Neural progenitor cell (in vitro differentiated cells): Measurements from ENCODE around the gene NFU1. TPM values are rescaled to one million over a fixed set of nuclear protein-coding genes. Genes with fewer than 3 reads are reported as not detected.

Experiments used
- DNase-seq: peaks from one replicate; pipeline ENCODE4 v3.0.0-alpha.2; 2016; ENCODE audit warnings: low spot score
- H2AFZ ChIP-seq: fragments of 200-600 bp; sonication (generic); replicated peaks from 2 replicates; pipeline ENCODE4 v1.6.1; 2016; ENCODE audit warnings: antibody characterized with exemption
- H3F3A ChIP-seq: fragments of 200-600 bp; sonication (generic); 2 replicates; pipeline ENCODE4 v1.6.1; 2016; ENCODE audit warnings: antibody characterized with exemption, low read depth
- H3K27ac ChIP-seq: fragments of 200-600 bp; sonication (generic); 2 replicates; pipeline ENCODE4 v1.5.1; 2016; ENCODE audit warnings: mild to moderate bottlenecking
- H3K27me3 ChIP-seq: fragments of 200-600 bp; sonication (generic); 2 replicates; pipeline ENCODE4 v1.6.1; 2016; ENCODE audit warnings: mild to moderate bottlenecking, moderate library complexity
- H3K36me3 ChIP-seq: fragments of 200-600 bp; sonication (generic); 2 replicates; pipeline ENCODE4 v1.5.1; 2016
- H3K4me1 ChIP-seq: fragments of 200-600 bp; sonication (generic); 2 replicates; pipeline ENCODE4 v1.6.1; 2016; ENCODE audit warnings: mixed run types
- H3K4me2 ChIP-seq: fragments of 200-600 bp; sonication (generic); 2 replicates; pipeline ENCODE4 v1.6.1; 2016
- H3K4me3 ChIP-seq: fragments of 200-600 bp; sonication (generic); 2 replicates; pipeline ENCODE4 v1.5.1; 2016
- H3K79me2 ChIP-seq: fragments of 200-600 bp; sonication (generic); 2 replicates; pipeline ENCODE4 v1.6.1; 2016; ENCODE audit warnings: low read depth
- H3K9ac ChIP-seq: fragments of 200-600 bp; sonication (generic); 2 replicates; pipeline ENCODE4 v1.6.1; 2016
- H3K9me3 ChIP-seq: fragments of 200-600 bp; sonication (generic); 2 replicates; pipeline ENCODE4 v1.5.1; 2016; ENCODE audit warnings: low read depth
- H4K20me1 ChIP-seq: fragments of 200-600 bp; sonication (generic); 2 replicates; pipeline ENCODE4 v1.6.1; 2016; ENCODE audit warnings: low read depth
- H3K27ac Mint-ChIP-seq: 3 replicates; pipeline ENCODE4 v1.8.0; 2021; ENCODE audit warnings: mixed read lengths
- H3K27me3 Mint-ChIP-seq: 2 replicates; pipeline ENCODE4 v1.8.0; 2022; ENCODE audit warnings: low read depth, mild to moderate bottlenecking, inconsistent platforms, moderate library complexity, mixed read lengths; ENCODE audit not compliant: insufficient read depth
- H3K36me3 Mint-ChIP-seq: 3 replicates; pipeline ENCODE4 v1.8.0; 2021; ENCODE audit warnings: mixed read lengths
- H3K4me1 Mint-ChIP-seq: 3 replicates; pipeline ENCODE4 v1.8.0; 2021; ENCODE audit warnings: mixed read lengths
- H3K4me3 Mint-ChIP-seq: 3 replicates; pipeline ENCODE4 v1.8.0; 2021; ENCODE audit warnings: mild to moderate bottlenecking, moderate library complexity, mixed read lengths
- H3K9me3 Mint-ChIP-seq: 3 replicates; pipeline ENCODE4 v1.8.0; 2020; ENCODE audit warnings: mixed read lengths
- CTCF ChIP-seq: fragments of 200-600 bp; sonication (generic); IDR thresholded peaks from 2 replicates; pipeline ENCODE4 v1.5.1; 2017; ENCODE audit warnings: antibody characterized with exemption, mild to moderate bottlenecking
- EZH2 ChIP-seq: fragments of 200-600 bp; sonication (generic); IDR thresholded peaks from 2 replicates; pipeline ENCODE4 v1.6.1; 2017; ENCODE audit warnings: antibody characterized with exemption, mild to moderate bottlenecking, moderate library complexity
- EZH2phosphoT487 ChIP-seq: fragments of 200-600 bp; sonication (generic); IDR thresholded peaks from 2 replicates; pipeline ENCODE4 v1.6.1; 2017; ENCODE audit warnings: antibody characterized with exemption
- total RNA-seq: library from RNA; depleted of rRNA; stranded (reverse); fragments of >200 nt; gene quantifications from 2 replicates; pipeline ENCODE4 v1.2.3, GENCODE V29; 2015; ENCODE audit warnings: low replicate concordance

NFU1 gene
- total RNA-seq, 1 donor from 2014 or later = 74.3 TPM

DNA sequence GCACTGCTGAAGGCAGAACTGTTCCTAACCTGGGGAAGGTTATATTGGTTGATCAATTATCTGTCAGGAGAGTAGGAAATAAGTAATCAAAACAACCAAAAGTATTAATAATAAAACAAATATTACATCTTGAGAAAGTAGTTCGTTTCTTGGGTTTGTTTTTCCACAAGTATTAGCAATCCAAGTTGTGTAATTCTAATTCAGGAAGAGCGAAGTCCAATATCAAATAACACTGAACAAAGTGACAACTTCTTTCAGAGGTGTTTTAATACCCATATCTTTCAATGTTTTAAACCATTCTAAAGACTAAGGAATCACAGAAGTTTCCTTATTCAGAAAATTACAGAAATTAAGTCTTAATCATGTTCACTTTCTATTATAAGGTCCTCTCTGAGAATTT is 34.6 kb upstream of the NFU1 start:
- Mint-ChIP-seq H3K27ac (no peak overlapping the region), H3K4me3 (no peak overlapping the region), H3K4me1 (peaks cover 6% of the 10 kb centered on the region), H3K9me3 (no peaks in the 10 kb centered on the region), H3K36me3 (peaks cover 4% of the 10 kb centered on the region), H3K27me3 (peaks cover 2% of the 10 kb centered on the region)
- Histone ChIP-seq H3K27me3 (no peaks in the 10 kb centered on the region), H3K4me3 (no peak overlapping the region), H4K20me1 (no peaks in the 10 kb centered on the region), H3K9ac (no peak overlapping the region), H3K4me2 (no peak overlapping the region), H3F3A (no peaks in the 10 kb centered on the region), H3K4me1 (no peaks in the 10 kb centered on the region), H3K79me2 (no peaks in the 10 kb centered on the region), H3K36me3 (no peaks in the 10 kb centered on the region), H2AFZ (no peak overlapping the region), H3K9me3 (no peaks in the 10 kb centered on the region), H3K27ac (no peak overlapping the region)
- DNase-seq = no peak
- no peak for TF ChIP-seq EZH2phosphoT487
- no peak for TF ChIP-seq CTCF
- no peak for TF ChIP-seq EZH2

GRCh38 chr2:69470911-69471310 is 33.7 kb upstream of the NFU1 start:
- Histone ChIP-seq H2AFZ (no peak overlapping the region), H3K9ac (no peak overlapping the region), H3K27ac (no peak overlapping the region), H3K4me1 (no peaks in the 10 kb centered on the region), H3K4me2 (no peak overlapping the region), H3K9me3 (no peaks in the 10 kb centered on the region), H3K36me3 (no peaks in the 10 kb centered on the region), H4K20me1 (no peaks in the 10 kb centered on the region), H3K79me2 (no peaks in the 10 kb centered on the region), H3K4me3 (no peak overlapping the region), H3K27me3 (no peaks in the 10 kb centered on the region), H3F3A (no peaks in the 10 kb centered on the region)
- Mint-ChIP-seq H3K4me1 (peaks cover 6% of the 10 kb centered on the region), H3K9me3 (no peaks in the 10 kb centered on the region), H3K36me3 (peaks cover 12% of the 10 kb centered on the region), H3K27ac (no peak overlapping the region), H3K27me3 (peaks cover 2% of the 10 kb centered on the region), H3K4me3 (no peak overlapping the region)
- TF ChIP-seq EZH2phosphoT487 = no peak
- TF ChIP-seq EZH2 = no peak
- no peak for TF ChIP-seq CTCF
- DNase-seq = no peak

- no peaks in the 10 kb centered on the region for H3K4me1 Mint-ChIP-seq
- H3K36me3 Mint-ChIP-seq = peaks cover 12% of the 10 kb centered on the region
- H3K27ac Mint-ChIP-seq = no peak overlapping the region
- no peaks in the 10 kb centered on the region for H3K36me3 ChIP-seq
- no peaks in the 10 kb centered on the region for H3K27me3 ChIP-seq
- no peak overlapping the region for H3K4me3 Mint-ChIP-seq
- no peaks in the 10 kb centered on the region for H3K27me3 Mint-ChIP-seq
- no peaks in the 10 kb centered on the region for H3K4me1 ChIP-seq
- DNase-seq = no peak
- H4K20me1 ChIP-seq = no peaks in the 10 kb centered on the region
- no peaks in the 10 kb centered on the region for H3K9me3 ChIP-seq
- no peak overlapping the region for H3K4me2 ChIP-seq
- no peak overlapping the region for H2AFZ ChIP-seq
- no peaks in the 10 kb centered on the region for H3K9me3 Mint-ChIP-seq
- no peak for TF ChIP-seq EZH2phosphoT487
- TF ChIP-seq EZH2 = no peak
- no peak for TF ChIP-seq CTCF
- no peak overlapping the region for H3K4me3 ChIP-seq
- no peaks in the 10 kb centered on the region for H3K79me2 ChIP-seq
- H3F3A ChIP-seq = no peaks in the 10 kb centered on the region
- no peak overlapping the region for H3K27ac ChIP-seq
- no peak overlapping the region for H3K9ac ChIP-seq
Observed at GRCh38 chr2:69469784-69470183, 32.5 kb upstream of the NFU1 start.
